K562 (cell line): Measurements from ENCODE around the gene DBNDD2. TPM values are rescaled to one million over a fixed set of nuclear protein-coding genes. Genes with fewer than 3 reads are reported as not detected.

ENCODE experiments used
- ATAC-seq: fragments of 200-7000 bp; cut with Tn5 transposase; 3 replicates; pipeline ENCODE4 v1.9.1; 2020; ENCODE audit warnings: moderate library complexity
- BruUV-seq: library from RNA; stranded (reverse); fragments of 400-500 nt; replicated peaks from 2 replicates; lab custom pipeline; 2021; lab: Mats Ljungman, UMichigan
- CTCF ChIA-PET: fragments of 300-600 bp; formaldehyde crosslinking; extraction: SDS; loops from one replicate; lab custom pipeline; 2021; ENCODE audit warnings: low intra/inter-chr PET ratio; lab: Yijun Ruan, JAX
- POLR2A ChIA-PET: fragments of 300-600, 350-650 bp; sonication (Branson Sonifier 250); formaldehyde crosslinking; extraction: SDS; loops from one replicate; lab custom pipeline; 2021; ENCODE audit warnings: antibody characterized with exemption, inconsistent platforms; lab: Yijun Ruan, JAX
- DNase-seq, 4 experiments: peaks; one replicate each; pipeline versions ENCODE4 v3.0.0 to v3.0.0-alpha.2; 2011 to 2018; ENCODE audit warnings: low spot score in 3 of 4, mixed read lengths in 3 of 4; ENCODE audit errors: extremely low read depth in 1 of 4
- FAIRE-seq: peaks from 2 replicates; lab custom pipeline; 2011; peaks lifted over from hg19 to GRCh38; lab: Jason Lieb, UNC
- H2AFZ ChIP-seq: 2 replicates; pipeline ENCODE4 v1.6.0; 2011; ENCODE audit warnings: low read depth, low read length, control low read depth, inconsistent platforms
- H3K27ac ChIP-seq: fragments of 200-600 bp; 3 replicates; pipeline ENCODE4 v1.8.0; 2011; ENCODE audit warnings: low read depth, mild to moderate bottlenecking, control low read depth, inconsistent platforms, low read length, moderate library complexity, mixed read lengths; ENCODE audit errors: extremely low read depth
- H3K27me3 ChIP-seq, 2 experiments: fragments of 300-600 bp in 1 of 2; 2 replicates in 1 of 2; 3 replicates in 1 of 2; pipeline versions ENCODE4 v1.6.0 to v1.8.0; 2011; ENCODE audit warnings: inconsistent platforms in 2 of 2, low read length in 2 of 2, mild to moderate bottlenecking in 1 of 2, mixed read lengths in 1 of 2, moderate library complexity in 1 of 2; ENCODE audit not compliant: control insufficient read depth in 2 of 2, insufficient read depth in 2 of 2
- H3K36me3 ChIP-seq: fragments of 300-600 bp; 3 replicates; pipeline ENCODE4 v1.8.0; 2011; ENCODE audit warnings: mild to moderate bottlenecking, low read length, inconsistent platforms; ENCODE audit not compliant: control insufficient read depth, insufficient read depth
- H3K4me1 ChIP-seq, 2 experiments: fragments of 200-600 bp in 1 of 2; replicated peaks in 1 of 2; 2 replicates in 1 of 2; 3 replicates in 1 of 2; pipeline versions ENCODE4 v1.5.1 to v1.8.0; 2011; ENCODE audit warnings: inconsistent platforms in 2 of 2, low read length in 2 of 2, mild to moderate bottlenecking in 1 of 2, mixed read lengths in 1 of 2, moderate library complexity in 1 of 2; ENCODE audit not compliant: control insufficient read depth in 2 of 2, insufficient read depth in 2 of 2
- H3K4me2 ChIP-seq: 2 replicates; pipeline ENCODE4 v1.6.1; 2011; ENCODE audit warnings: low read length, control low read depth, inconsistent platforms, mixed read lengths; ENCODE audit not compliant: insufficient read depth
- H3K4me3 ChIP-seq: fragments of 200-600 bp; sonication (generic), shearing (Covaris generic); 2 replicates; pipeline ENCODE4 v1.5.1; 2016; ENCODE audit warnings: control low read depth, inconsistent platforms
- H3K79me2 ChIP-seq: fragments of 200-600 bp; 3 replicates; pipeline ENCODE4 v1.8.0; 2011; ENCODE audit warnings: low read length, inconsistent platforms; ENCODE audit not compliant: control insufficient read depth, insufficient read depth
- H3K9ac ChIP-seq, 2 experiments: 2 replicates each; pipeline versions ENCODE4 v1.6.0 to v1.6.1; 2011; ENCODE audit warnings: low read depth in 2 of 2, low read length in 2 of 2, control low read depth in 1 of 2, inconsistent platforms in 1 of 2, mild to moderate bottlenecking in 1 of 2, mixed read lengths in 1 of 2; ENCODE audit not compliant: insufficient read depth in 1 of 2
- H3K9me1 ChIP-seq: one replicate; pipeline ENCODE4 v1.6.0; 2011; ENCODE audit warnings: inconsistent platforms, mild to moderate bottlenecking, low read length, moderate library complexity; ENCODE audit not compliant: control insufficient read depth, insufficient read depth
- H3K9me3 ChIP-seq: replicated peaks from 2 replicates; pipeline ENCODE4 v1.5.1; 2011; ENCODE audit warnings: low read depth, low read length, inconsistent platforms; ENCODE audit not compliant: control insufficient read depth, insufficient read depth
- H4K20me1 ChIP-seq: replicated peaks from 2 replicates; pipeline ENCODE4 v1.6.1; 2011; ENCODE audit warnings: low read length, inconsistent platforms, mixed read lengths; ENCODE audit not compliant: control insufficient read depth, insufficient read depth
- ASH1L ChIP-seq: fragments of 450-650 bp; IDR thresholded peaks from 2 replicates; pipeline ENCODE4 v1.6.1; 2018; ENCODE audit warnings: borderline replicate concordance, mild to moderate bottlenecking, low read depth; ENCODE audit not compliant: partially characterized antibody
- CBFA2T2 ChIP-seq: fragments of 450-650 bp; conservative IDR thresholded peaks from 2 replicates; pipeline ENCODE4 v1.6.1; 2017; ENCODE audit warnings: mild to moderate bottlenecking
- ETV5 ChIP-seq: sonication (generic); formaldehyde crosslinking; IDR thresholded peaks from 2 replicates; pipeline ENCODE4 v1.4.0; 2020; ENCODE audit warnings: low read depth, mild to moderate bottlenecking, missing genetic modification reagents
- GTF2F1 ChIP-seq: IDR thresholded peaks from 2 replicates; pipeline ENCODE4 v1.6.1; 2011; ENCODE audit warnings: low read depth, low read length, improper control_type of control experiment
- HMG20A ChIP-seq: fragments of 450-650 bp; formaldehyde crosslinking; conservative IDR thresholded peaks from 2 replicates; pipeline ENCODE4 v1.4.0; 2020; ENCODE audit warnings: mild to moderate bottlenecking, mixed read lengths
- MCM3 ChIP-seq: fragments of 450-650 bp; IDR thresholded peaks from 2 replicates; pipeline ENCODE4 v1.6.1; 2016
- MYBL2 ChIP-seq, 2 experiments: fragments of 450-650 bp in 1 of 2; sonication (generic) in 1 of 2; formaldehyde crosslinking in 1 of 2; IDR thresholded peaks; 2 replicates each; pipeline versions ENCODE4 v1.6.1 to v1.8.1; 2017 to 2022; ENCODE audit warnings: borderline replicate concordance in 1 of 2, inconsistent platforms in 1 of 2, low read depth in 1 of 2, mild to moderate bottlenecking in 1 of 2, missing genetic modification reagents in 1 of 2, moderate library complexity in 1 of 2
- NBN ChIP-seq: fragments of 450-650 bp; IDR thresholded peaks from 2 replicates; pipeline ENCODE4 v1.6.1; 2016; ENCODE audit warnings: low read depth, mild to moderate bottlenecking
- PHF20 ChIP-seq: fragments of 450-650 bp; IDR thresholded peaks from 2 replicates; pipeline ENCODE4 v1.6.1; 2018; ENCODE audit not compliant: partially characterized antibody
- TAF7 ChIP-seq: fragments of 450-650 bp; IDR thresholded peaks from 2 replicates; pipeline ENCODE4 v1.6.1; 2016; ENCODE audit warnings: missing genetic modification characterization, missing compliant biosample characterization
- ZBTB17 ChIP-seq: fragments of 450-650 bp; formaldehyde crosslinking; IDR thresholded peaks from 2 replicates; pipeline ENCODE4 v1.4.0; 2020; ENCODE audit warnings: mild to moderate bottlenecking
- ZFPM2 ChIP-seq: fragments of 250-450 bp; sonication (Bioruptor Pico); IDR thresholded peaks from 2 replicates; pipeline ENCODE4 v1.5.1; 2022; ENCODE audit warnings: mild to moderate bottlenecking
- ZNF644 ChIP-seq: fragments of 200-800 bp; sonication (Bioruptor generic); IDR thresholded peaks from 2 replicates; pipeline ENCODE4 v1.6.1; 2016; ENCODE audit warnings: low read depth, missing genetic modification characterization, missing compliant biosample characterization
- ZNF668 ChIP-seq: fragments of 250-450 bp; sonication (Bioruptor Pico); IDR thresholded peaks from 2 replicates; pipeline ENCODE4 v1.8.0; 2022; ENCODE audit warnings: mild to moderate bottlenecking, inconsistent platforms
- WGBS: fragments of 100-300 bp; shearing (Covaris generic); methylation state at CpG from one replicate; pipeline ENCODE4 v1.1.6; 2016; ENCODE audit warnings: low coverage, mixed read lengths; ENCODE audit not compliant: insufficient coverage; ENCODE audit errors: missing lambda C conversion rate; 5-methylcytosine and 5-hydroxymethylcytosine counted together
- in situ Hi-C: fragments of 300-500 bp; cut with MboI; formaldehyde crosslinking; loops from 4 replicates; pipeline ENCODE4 v1.15.0; 2018; ENCODE audit warnings: inconsistent platforms, mixed read lengths
- intact Hi-C: fragments of 100-400 bp; cut with micrococcal nuclease; formaldehyde crosslinking; loops from 2 replicates; pipeline ENCODE4 v1.14.2; 2022
- polyA plus RNA-seq, 8 experiments: library from polyadenylated mRNA; depleted of rRNA in 4 of 8; stranded (reverse) in 5 of 8; unstranded in 3 of 8; fragments of >200 nt; fragmentation: Nextera tagmentation in 2 of 8; fragmentation: Illumina TruSeq in 1 of 8; extraction: Ambion mirVana in 2 of 8; extraction: Trizol in 1 of 8; gene quantifications; 2 replicates each; pipeline versions ENCODE4 v1.2.1 to v1.2.3, GENCODE V29; 2011 to 2014; ENCODE audit warnings: inconsistent platforms in 1 of 8, missing spikeins in 1 of 8
- total RNA-seq, 7 experiments: library from RNA; depleted of rRNA in 6 of 7; stranded (reverse); fragments of >200 nt in 6 of 7; fragmentation: Illumina TruSeq in 2 of 7; extraction: Trizol in 2 of 7; gene quantifications; 2 replicates each; pipeline versions ENCODE4 v1.2.1 to v1.2.3, GENCODE V29; 2011 to 2021; ENCODE audit warnings: low replicate concordance in 1 of 7
- TF ChIP-seq, protein P1 (sequence below): fragments of 450-650 bp; formaldehyde crosslinking; IDR thresholded peaks from 2 replicates; pipeline ENCODE4 v1.4.0; 2020; ENCODE audit warnings: mild to moderate bottlenecking, mixed read lengths
- TF ChIP-seq, protein P2 (sequence below): fragments of 450-650 bp; IDR thresholded peaks from 2 replicates; pipeline ENCODE4 v1.6.1; 2017; ENCODE audit warnings: antibody characterized with exemption

Gene DBNDD2
- total and polyA plus RNA-seq, 9 of the 15 experiments (the other 6 are each of a cell fraction or from before 2014, with no cell fraction given), result 12.8 to 64.0 (median 35.8) TPM

DNA sequence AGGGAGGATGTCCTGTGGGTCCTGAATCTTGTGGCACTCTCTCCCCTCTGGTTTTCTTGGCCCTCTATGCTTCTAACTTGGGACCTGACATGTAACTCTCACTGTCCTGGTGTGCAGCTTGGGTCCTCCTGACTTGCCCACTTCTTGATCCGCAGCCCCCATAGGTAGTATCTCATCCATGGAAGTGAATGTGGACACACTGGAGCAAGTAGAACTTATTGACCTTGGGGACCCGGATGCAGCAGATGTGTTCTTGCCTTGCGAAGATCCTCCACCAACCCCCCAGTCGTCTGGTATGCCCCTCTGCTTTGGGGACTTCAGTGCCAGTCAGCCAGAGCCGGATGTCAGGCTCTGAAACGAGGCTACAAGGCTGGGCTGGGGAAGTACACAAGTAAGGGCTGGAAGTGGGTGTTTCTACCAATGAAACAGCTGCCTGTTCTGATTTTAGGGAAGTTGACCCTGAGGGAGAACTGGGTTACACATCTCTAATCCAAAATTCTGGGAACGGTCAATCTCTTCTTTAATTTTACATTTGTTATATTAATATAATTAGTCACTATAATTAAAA lies 641 bp downstream of the DBNDD2 start:
- intact Hi-C loops, result no loop called here
- Histone ChIP-seq H3K9me3 (no peaks in the 10 kb centered on the region), H4K20me1 (no peaks in the 10 kb centered on the region)
- TF ChIP-seq ETV5 (no peak), GTF2F1 (no peak), ASH1L (no peak), ZNF644 (tag) (no peak), MYBL2 (IDR thresholded peaks at IDR 0.05; ENCODE audit: low read depth) (no peak), MYBL2 (CRISPR knock-in tag; IDR thresholded peaks at IDR 0.05; ENCODE audit: borderline replicate concordance) (no peak), ZBTB17 (no peak), NBN (no peak), ZNF668 (CRISPR knock-in tag) (no peak), TAF7 (tag) (no peak), HMG20A (CRISPR knock-in tag) (no peak), ZFPM2 (CRISPR knock-in tag) (no peak), CBFA2T2 (no peak), MCM3 (no peak), PHF20 (no peak)
- TF ChIP-seq, protein P1, sequence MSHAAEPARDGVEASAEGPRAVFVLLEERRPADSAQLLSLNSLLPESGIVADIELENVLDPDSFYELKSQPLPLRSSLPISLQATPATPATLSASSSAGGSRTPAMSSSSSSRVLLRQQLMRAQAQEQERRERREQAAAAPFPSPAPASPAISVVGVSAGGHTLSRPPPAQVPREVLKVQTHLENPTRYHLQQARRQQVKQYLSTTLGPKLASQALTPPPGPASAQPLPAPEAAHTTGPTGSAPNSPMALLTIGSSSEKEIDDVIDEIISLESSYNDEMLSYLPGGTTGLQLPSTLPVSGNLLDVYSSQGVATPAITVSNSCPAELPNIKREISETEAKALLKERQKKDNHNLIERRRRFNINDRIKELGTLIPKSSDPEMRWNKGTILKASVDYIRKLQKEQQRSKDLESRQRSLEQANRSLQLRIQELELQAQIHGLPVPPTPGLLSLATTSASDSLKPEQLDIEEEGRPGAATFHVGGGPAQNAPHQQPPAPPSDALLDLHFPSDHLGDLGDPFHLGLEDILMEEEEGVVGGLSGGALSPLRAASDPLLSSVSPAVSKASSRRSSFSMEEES (CRISPR knock-in tag), result no peak
- TF ChIP-seq, protein P2, sequence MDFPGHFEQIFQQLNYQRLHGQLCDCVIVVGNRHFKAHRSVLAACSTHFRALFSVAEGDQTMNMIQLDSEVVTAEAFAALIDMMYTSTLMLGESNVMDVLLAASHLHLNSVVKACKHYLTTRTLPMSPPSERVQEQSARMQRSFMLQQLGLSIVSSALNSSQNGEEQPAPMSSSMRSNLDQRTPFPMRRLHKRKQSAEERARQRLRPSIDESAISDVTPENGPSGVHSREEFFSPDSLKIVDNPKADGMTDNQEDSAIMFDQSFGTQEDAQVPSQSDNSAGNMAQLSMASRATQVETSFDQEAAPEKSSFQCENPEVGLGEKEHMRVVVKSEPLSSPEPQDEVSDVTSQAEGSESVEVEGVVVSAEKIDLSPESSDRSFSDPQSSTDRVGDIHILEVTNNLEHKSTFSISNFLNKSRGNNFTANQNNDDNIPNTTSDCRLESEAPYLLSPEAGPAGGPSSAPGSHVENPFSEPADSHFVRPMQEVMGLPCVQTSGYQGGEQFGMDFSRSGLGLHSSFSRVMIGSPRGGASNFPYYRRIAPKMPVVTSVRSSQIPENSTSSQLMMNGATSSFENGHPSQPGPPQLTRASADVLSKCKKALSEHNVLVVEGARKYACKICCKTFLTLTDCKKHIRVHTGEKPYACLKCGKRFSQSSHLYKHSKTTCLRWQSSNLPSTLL, result no peak
- TF ChIP-seq, all 486 proteins: peak for 0
- FAIRE-seq (no peak), ATAC-seq (no peak), DNase-seq (no peak)
- BruUV-seq, result no TSS peak
- Histone ChIP-seq H3K4me3 (no peak overlapping the region), H2AFZ (no peak overlapping the region), H3K79me2 (peaks cover 17% of the 10 kb centered on the region; the same call in 2 of the 3 replicates), H3K9me1 (no peaks in the 10 kb centered on the region), H3K27ac (no peak overlapping the region), H3K27me3 (no peaks in the 10 kb centered on the region; a peak in 1 of 5 replicates), H3K4me1 (peaks cover 23 to 25% of the 10 kb centered on the region in 2 experiments; a peak in 4 of 5 replicates), H3K9ac (no peak overlapping the region), H3K36me3 (peaks cover 19% of the 10 kb centered on the region), H3K4me2 (no peak overlapping the region)
- CTCF ChIA-PET, result no interaction called here
- 87% methylated on average over 7 of the region's 7 CpGs for WGBS
- POLR2A ChIA-PET, result interaction anchor here (1.1 to 1.7 kb wide), 2 partner anchors 10 to 19 kb away, joined by 3 to 4 read pairs; no protein-coding TSS in a partner anchor
- in situ Hi-C loops, result no loop called here
